Heart right ventricle (tissue), 16 donors: Measurements from ENCODE around the gene ECE1. TPM values are rescaled to one million over a fixed set of nuclear protein-coding genes. Genes with fewer than 3 reads are reported as not detected.

ENCODE experiments used
- ATAC-seq, 8 donors: fragments of 200-7000 bp; cut with Tn5 transposase; one replicate each; pipeline ENCODE4 v1.9.1; 2020; ENCODE audit warnings: mild to moderate bottlenecking in 8 of 8, moderate library complexity in 8 of 8, moderate number of reproducible peaks in 1 of 8
- DNase-seq, 2 donors: peaks; one replicate each; pipeline ENCODE4 v3.0.0-alpha.2; 2020
- H3K27ac ChIP-seq, 10 donors: fragments of 200-600 bp; sonication (generic) in 2 of 10; one replicate each; pipeline versions ENCODE4 v1.5.0 to v1.8.0; 2020 to 2022; ENCODE audit warnings: mild to moderate bottlenecking in 3 of 10
- H3K27me3 ChIP-seq, 7 donors: fragments of 200-600 bp; one replicate each; pipeline ENCODE4 v1.8.0; 2021 to 2022; ENCODE audit warnings: mild to moderate bottlenecking in 2 of 7
- H3K36me3 ChIP-seq, 9 donors: fragments of 200-600 bp; sonication (generic) in 1 of 9; one replicate each; pipeline versions ENCODE4 v1.5.0 to v1.8.0; 2020 to 2022; ENCODE audit warnings: mild to moderate bottlenecking in 2 of 9
- H3K4me1 ChIP-seq, 9 donors: fragments of 200-600 bp; sonication (generic) in 1 of 9; one replicate each; pipeline versions ENCODE4 v1.5.0 to v1.8.0; 2020 to 2022; ENCODE audit warnings: mild to moderate bottlenecking in 4 of 9
- H3K4me3 ChIP-seq, 10 donors: fragments of 200-600 bp; sonication (generic) in 2 of 10; one replicate each; pipeline versions ENCODE4 v1.5.0 to v1.8.0; 2020 to 2022; ENCODE audit warnings: mild to moderate bottlenecking in 7 of 10, moderate library complexity in 2 of 10
- H3K9me3 ChIP-seq, 11 donors: fragments of 200-600 bp in 10 of 11; sonication (generic) in 2 of 11; one replicate each; pipeline versions ENCODE4 v1.5.0 to v1.8.0; 2013 to 2022; ENCODE audit warnings: mild to moderate bottlenecking in 2 of 11, control low read depth in 1 of 11, moderate library complexity in 1 of 11
- WGBS, 2 donors: extraction: QIAGEN DNeasy Blood & Tissue Kit; methylation state at CpG; one replicate each; pipeline ENCODE4 v1.1.7; 2013; ENCODE audit warnings: inconsistent platforms in 1 of 2; 5-methylcytosine and 5-hydroxymethylcytosine counted together
- intact Hi-C, 10 donors: fragments of 100-400 bp; cut with DNase I; formaldehyde crosslinking; loops; one replicate each; pipeline versions ENCODE4 v1.11.1 to v1.14.2; 2022
- polyA plus RNA-seq, 2 donors: library from polyadenylated mRNA; stranded (reverse); fragments of 200-250 nt; gene quantifications; one replicate each; pipeline ENCODE4 v1.2.3, GENCODE V29; 2013
- total RNA-seq, 10 donors: library from RNA; stranded (reverse); fragmentation: NEBNext Ultra II Directional in 3 of 10; extraction: Animal tissue kit (Norgen Biotek cat#: 25700) in 3 of 10; gene quantifications; one replicate each; pipeline versions ENCODE4 v1.2.1 to v1.2.4, GENCODE V29; 2021 to 2023
- TF ChIP-seq, protein P1 (sequence below), 9 donors: fragments of 200-600 bp; sonication (generic) in 2 of 9; IDR thresholded peaks; one replicate each; pipeline versions ENCODE4 v1.5.0 to v1.8.0; 2021 to 2022; ENCODE audit warnings: antibody characterized with exemption in 9 of 9, mild to moderate bottlenecking in 5 of 9, moderate library complexity in 1 of 9
- donor health status: Arrhythmogenic right ventricular cardiomyopathy.
- donor health status: ischemic (EF 13 %, LVEDD 7.1; RV severe dilation, severe dysfunction).
- donor health status: healthy with polysubstance abuse.
- donor health status: DM: no; HTN: yes; CAD: no.
- donor health status: DM: no; HTN: no; CAD: no.
- donor health status: ischemic (EF 25% LVEDD 6.9; RV normal size, moderate dysfunction).
- donor health status: ischemic (EF 25% LVEDD 5.7; RV mildly dilated, moderate dysfunction).
- donor health status: healthy.
- donor health status: DM: yes; HTN: yes; CAD: no.
- donor health status: Ischemic cardiomyopathy.
- donor health status: ischemic (EF 35%, LVEDD 5.7; RV mildly dilated, moderate dysfunction).
- donor health status: nonischemic (EF 11% LVEDD 7.7; RV severe dilation, severe dysfunction).
- donor health status: DM: yes; HTN: yes; CAD: no.
- donor health status: PGD.
- donor health status: ischemic (EF 29% LVEDD 5.4; RV normal size, mild dysfunction).
- donor health status: nonischemic (EF 23%, LVEDD 6.1; RV moderate dilation, normal function).

The ECE1 gene
- total and polyA plus RNA-seq, 12 donors, result 30.6 to 81.8 (median 51.8) TPM

DNA sequence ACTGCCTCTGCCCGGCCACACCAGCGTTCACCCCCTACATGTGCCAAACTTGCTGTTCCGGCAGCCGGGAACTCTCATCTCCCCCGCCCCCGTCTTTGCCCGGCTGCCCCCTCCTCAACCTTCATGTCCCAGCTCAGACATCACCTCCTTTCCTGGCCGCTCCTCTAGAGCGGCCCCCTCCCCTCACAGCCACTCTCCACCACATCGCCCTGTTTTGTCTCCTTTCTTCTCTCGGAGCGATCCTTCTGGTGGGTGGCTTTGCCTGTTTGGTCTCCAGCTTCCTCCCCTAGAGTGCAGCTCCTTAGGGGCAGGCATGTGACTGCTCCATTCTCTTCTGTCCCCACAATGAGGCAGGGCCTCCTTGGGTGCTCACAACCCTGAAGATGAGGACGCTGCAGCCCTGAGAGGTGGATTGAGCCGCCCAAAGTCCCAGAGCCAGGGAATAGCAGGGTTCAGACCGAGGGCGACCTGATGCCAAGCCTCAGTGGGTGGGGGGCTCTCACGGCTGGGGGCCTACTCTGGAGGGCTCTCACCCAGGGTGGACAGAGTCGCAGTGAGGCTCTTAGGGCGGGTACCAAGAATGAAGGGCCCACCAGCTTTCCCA is 44.9 kb upstream of the ECE1 start:
- Histone ChIP-seq H3K4me1 (peaks cover 42 to 97% (median 85%) of the 10 kb centered on the region in 9 donors), H3K4me3 (peak overlapping the region in 8 of 10 donors; percentile 18 to 41 (median 36)), H3K9me3 (no peaks in the 10 kb centered on the region), H3K27ac (peak overlapping the region; percentile 47 to 90 (median 84)), H3K27me3 (no peaks in the 10 kb centered on the region), H3K36me3 (no peaks in the 10 kb centered on the region)
- intact Hi-C loops, result loop anchor here in 4 of 10 donors (2.0 to 5.0 kb wide), 2 partner anchors 43 to 80 kb away; partner anchors contain the start of gene ECE1 (in 1 of the 4)
- WGBS, 2 donors, result 59 to 62% methylated on average over 19 of the region's 19 CpGs
- no peak for ATAC-seq
- DNase-seq, result no peak
- TF ChIP-seq, protein P1, sequence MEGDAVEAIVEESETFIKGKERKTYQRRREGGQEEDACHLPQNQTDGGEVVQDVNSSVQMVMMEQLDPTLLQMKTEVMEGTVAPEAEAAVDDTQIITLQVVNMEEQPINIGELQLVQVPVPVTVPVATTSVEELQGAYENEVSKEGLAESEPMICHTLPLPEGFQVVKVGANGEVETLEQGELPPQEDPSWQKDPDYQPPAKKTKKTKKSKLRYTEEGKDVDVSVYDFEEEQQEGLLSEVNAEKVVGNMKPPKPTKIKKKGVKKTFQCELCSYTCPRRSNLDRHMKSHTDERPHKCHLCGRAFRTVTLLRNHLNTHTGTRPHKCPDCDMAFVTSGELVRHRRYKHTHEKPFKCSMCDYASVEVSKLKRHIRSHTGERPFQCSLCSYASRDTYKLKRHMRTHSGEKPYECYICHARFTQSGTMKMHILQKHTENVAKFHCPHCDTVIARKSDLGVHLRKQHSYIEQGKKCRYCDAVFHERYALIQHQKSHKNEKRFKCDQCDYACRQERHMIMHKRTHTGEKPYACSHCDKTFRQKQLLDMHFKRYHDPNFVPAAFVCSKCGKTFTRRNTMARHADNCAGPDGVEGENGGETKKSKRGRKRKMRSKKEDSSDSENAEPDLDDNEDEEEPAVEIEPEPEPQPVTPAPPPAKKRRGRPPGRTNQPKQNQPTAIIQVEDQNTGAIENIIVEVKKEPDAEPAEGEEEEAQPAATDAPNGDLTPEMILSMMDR (IDR thresholded peaks at IDR 0.05), result peak in 3 of 9 donors; percentile 14 to 35 (median 17)

DNA sequence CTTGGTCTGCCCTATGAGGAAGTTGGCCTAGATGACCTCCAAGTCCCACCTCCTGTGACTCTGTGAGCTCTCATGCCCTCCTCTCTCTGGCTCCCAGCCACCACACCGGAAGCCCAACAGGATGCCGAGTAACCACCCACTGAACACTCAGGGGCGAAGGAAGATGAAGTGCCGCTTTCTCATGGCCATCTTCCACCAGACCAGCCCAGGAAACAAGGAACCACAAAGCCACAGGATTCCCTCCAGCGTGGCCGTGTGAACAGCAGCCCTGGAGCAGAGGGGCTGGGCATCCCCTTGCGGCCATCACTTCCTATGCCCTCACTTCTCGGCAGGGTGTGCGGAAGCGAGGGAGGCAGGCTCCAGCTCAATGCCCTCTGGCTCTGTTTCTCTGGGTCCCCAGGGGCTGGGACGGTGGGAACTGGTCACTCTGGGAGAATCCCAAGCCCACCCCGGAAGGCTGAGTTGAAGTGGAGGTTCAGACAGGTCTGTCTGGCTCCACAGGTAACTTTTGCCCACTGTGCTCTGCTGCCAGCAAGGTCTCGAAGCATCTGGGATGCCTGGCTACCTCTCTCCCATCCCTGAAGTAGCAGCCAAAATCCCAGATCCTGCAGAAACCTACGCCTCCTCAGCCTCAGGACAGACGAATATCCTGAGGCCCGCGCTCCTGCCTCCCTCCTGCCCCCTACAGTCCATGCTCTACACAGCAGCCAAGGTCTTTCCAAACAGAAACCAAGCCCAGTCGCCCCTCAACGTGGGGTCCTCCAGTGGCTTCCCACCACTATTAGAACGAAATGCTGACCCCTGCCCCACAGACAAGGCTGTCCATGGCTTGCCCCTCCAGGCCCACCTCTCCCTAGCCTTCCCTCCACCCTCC is 44.2 kb upstream of the ECE1 start:
- intact Hi-C loops, result loop anchor here in 7 of 10 donors (2.0 to 5.0 kb wide), 4 partner anchors 42 to 80 kb away; partner anchors contain the start of gene ECE1 (in 2 of the 7)

DNA sequence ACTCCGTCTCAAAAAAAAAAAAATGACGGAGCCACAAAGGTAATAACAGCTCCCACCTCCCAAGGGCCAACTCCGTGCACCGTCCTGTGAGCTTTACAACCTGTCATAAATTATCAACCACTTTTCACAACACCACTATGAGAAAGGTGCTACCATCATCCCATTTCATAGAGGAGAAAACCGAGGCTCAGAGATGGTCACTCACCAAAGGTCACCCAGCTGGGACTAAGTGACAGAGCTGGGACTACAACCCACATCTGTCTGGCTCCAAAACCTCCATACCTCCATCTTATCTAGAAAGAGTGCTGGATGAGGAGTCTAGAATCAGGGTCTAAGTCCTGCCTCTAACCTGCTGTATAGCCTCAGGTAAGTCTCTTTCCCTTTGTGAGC is 43.6 kb upstream of the ECE1 start:
- Histone ChIP-seq H3K9me3 (no peaks in the 10 kb centered on the region), H3K36me3 (no peaks in the 10 kb centered on the region), H3K4me1 (peaks cover 40 to 96% (median 71%) of the 10 kb centered on the region in 9 donors), H3K27me3 (no peaks in the 10 kb centered on the region), H3K4me3 (no peak overlapping the region), H3K27ac (peak overlapping the region; percentile 47 to 90 (median 84))
- intact Hi-C loops, result loop anchor here in 7 of 10 donors (2.0 to 5.0 kb wide), 4 partner anchors 42 to 79 kb away; partner anchors contain the start of gene ECE1 (in 1 of the 7)
- 93 to 95% methylated on average over 5 of the region's 5 CpGs for WGBS, 2 donors
- no peak for DNase-seq
- TF ChIP-seq, protein P1 (IDR thresholded peaks at IDR 0.05), result no peak
- ATAC-seq, result no peak

More for the DNA sequence above, 44.2 kb upstream of the ECE1 start:
- TF ChIP-seq, protein P1 (IDR thresholded peaks at IDR 0.05), result peak; percentile 60 to 90 (median 85)
- peak overlapping the region; percentile 47 to 90 (median 84) for H3K27ac ChIP-seq
- no peaks in the 10 kb centered on the region for H3K36me3 ChIP-seq
- peak; percentile 31 to 69 (median 53) for ATAC-seq
- peaks cover 42 to 97% (median 78%) of the 10 kb centered on the region in 9 donors for H3K4me1 ChIP-seq
- no peaks in the 10 kb centered on the region for H3K27me3 ChIP-seq
- H3K4me3 ChIP-seq, result peak overlapping the region in 9 of 10 donors; percentile 4 to 41 (median 36)
- H3K9me3 ChIP-seq, result no peaks in the 10 kb centered on the region
- peak; percentile 68 to 78 for DNase-seq
- 18 to 31% methylated on average over 20 of the region's 20 CpGs for WGBS, 2 donors
